Measurements from ENCODE around the gene TRIM25. TPM values are rescaled to one million over a fixed set of nuclear protein-coding genes. Genes with fewer than 3 reads are reported as not detected.
A peak's percentile ranks its signal among the peaks of the same experiment; 100 is the strongest.

Gene TRIM25
- total and polyA plus RNA-seq, 3 experiments from 2014 or later: 7.6 to 49.2 (median 47.6) TPM

- no peak for DNase-seq
- H3K4me1 ChIP-seq (ENCODE audit: insufficient read depth, low read length): peaks cover 52% of the 10 kb centered on the region
- peak overlapping the region; percentile 16 to 93 (median 82) for H3K27ac Mint-ChIP-seq
- CTCF ChIA-PET: interaction anchor here (0.8 to 1.1 kb wide), 2 partner anchors 25 to 130 kb away, joined by 3 read pairs; no protein-coding TSS in a partner anchor
- peaks cover 57 to 75% (median 71%) of the 10 kb centered on the region in 3 donors for H3K4me1 Mint-ChIP-seq
- no peaks in the 10 kb centered on the region for H3K9me3 Mint-ChIP-seq
- peaks cover 14% of the 10 kb centered on the region for H3K36me3 ChIP-seq (ENCODE audit: insufficient read depth, low read length)
- H3K27me3 ChIP-seq (ENCODE audit: insufficient read depth, low read length, poor library complexity, severe bottlenecking): no peaks in the 10 kb centered on the region
- peaks cover 4 to 52% (median 22%) of the 10 kb centered on the region in 3 donors for H3K36me3 Mint-ChIP-seq
- H3K4me3 Mint-ChIP-seq: peak overlapping the region; percentile 2 to 96 (median 66)
- POLR2A ChIA-PET: no interaction called here
- H3K27ac ChIP-seq (ENCODE audit: low read depth, low read length): peak overlapping the region; percentile 46
- no peaks in the 10 kb centered on the region for H3K27me3 Mint-ChIP-seq
- no peaks in the 10 kb centered on the region for H3K9me3 ChIP-seq (ENCODE audit: low read length)
- H3K4me3 ChIP-seq (ENCODE audit: low read length): no peak overlapping the region
Observed at GRCh38 chr17:56910509-56911235, 3.2 kb downstream of the TRIM25 start.

GRCh38 chr17:56909742-56910508 lies 3.9 kb downstream of the TRIM25 start:
- Histone ChIP-seq H3K4me1 (ENCODE audit: insufficient read depth, low read length) (peaks cover 47% of the 10 kb centered on the region), H3K27me3 (ENCODE audit: insufficient read depth, low read length, poor library complexity, severe bottlenecking) (no peaks in the 10 kb centered on the region), H3K27ac (ENCODE audit: low read depth, low read length) (no peak overlapping the region), H3K36me3 (ENCODE audit: insufficient read depth, low read length) (peaks cover 17% of the 10 kb centered on the region), H3K4me3 (ENCODE audit: low read length) (no peak overlapping the region), H3K9me3 (ENCODE audit: low read length) (no peaks in the 10 kb centered on the region)
- POLR2A ChIA-PET: interaction anchor here (0.6 kb wide), 1 partner anchor 1108 kb away, joined by 4 read pairs; no protein-coding TSS in a partner anchor
- H3K27ac Mint-ChIP-seq: peak overlapping the region in 7 of 8 donors; percentile 10 to 93 (median 74)
- DNase-seq: no peak
- no peaks in the 10 kb centered on the region for H3K9me3 Mint-ChIP-seq
- CTCF ChIA-PET: interaction anchor here (1.0 to 3.2 kb wide), 3 partner anchors 16 to 29 kb away, joined by 3 to 10 read pairs (median 4); no protein-coding TSS in a partner anchor
- H3K27me3 Mint-ChIP-seq: no peaks in the 10 kb centered on the region
- peak overlapping the region in 6 of 7 donors; percentile 2 to 78 (median 66) for H3K4me3 Mint-ChIP-seq
- peaks cover 4 to 55% (median 22%) of the 10 kb centered on the region in 3 donors for H3K36me3 Mint-ChIP-seq
- peaks cover 54 to 71% (median 68%) of the 10 kb centered on the region in 3 donors for H3K4me1 Mint-ChIP-seq

GRCh38 chr17:56908001-56908542 lies 5.8 kb downstream of the TRIM25 start:
- ChIA-PET POLR2A (no interaction called here), CTCF (interaction anchor here (0.7 to 3.2 kb wide), 2 partner anchors 15 to 69 kb away, joined by 3 to 10 read pairs; no protein-coding TSS in a partner anchor)
- Mint-ChIP-seq H3K4me3 (peak overlapping the region in 5 of 7 donors; percentile 15 to 43 (median 35)), H3K27ac (peak overlapping the region; percentile 8 to 94 (median 90)), H3K4me1 (peaks cover 54 to 73% (median 64%) of the 10 kb centered on the region in 3 donors), H3K9me3 (no peaks in the 10 kb centered on the region), H3K36me3 (peaks cover 13 to 65% (median 37%) of the 10 kb centered on the region in 3 donors), H3K27me3 (no peaks in the 10 kb centered on the region)
- Histone ChIP-seq H3K4me1 (ENCODE audit: insufficient read depth, low read length) (peaks cover 42% of the 10 kb centered on the region), H3K9me3 (ENCODE audit: low read length) (no peaks in the 10 kb centered on the region), H3K4me3 (ENCODE audit: low read length) (no peak overlapping the region), H3K27me3 (ENCODE audit: insufficient read depth, low read length, poor library complexity, severe bottlenecking) (no peaks in the 10 kb centered on the region), H3K27ac (ENCODE audit: low read depth, low read length) (no peak overlapping the region), H3K36me3 (ENCODE audit: insufficient read depth, low read length) (peaks cover 33% of the 10 kb centered on the region)
- peak in 2 of 5 donors; percentile 17 to 19 for DNase-seq

GRCh38 chr17:56903560-56903959 lies 10.3 kb downstream of the TRIM25 start:
- Histone ChIP-seq H3K27ac (ENCODE audit: low read depth, low read length) (no peak overlapping the region), H3K4me3 (ENCODE audit: low read length) (no peak overlapping the region), H3K9me3 (ENCODE audit: low read length) (no peaks in the 10 kb centered on the region), H3K4me1 (ENCODE audit: insufficient read depth, low read length) (peaks cover 7% of the 10 kb centered on the region), H3K27me3 (ENCODE audit: insufficient read depth, low read length, poor library complexity, severe bottlenecking) (no peaks in the 10 kb centered on the region), H3K36me3 (ENCODE audit: insufficient read depth, low read length) (peaks cover 74% of the 10 kb centered on the region)
- ChIA-PET CTCF (interaction anchor here (1.0 kb wide), 1 partner anchor 10 kb away, joined by 4 read pairs; the partner anchor contains the start of gene TRIM25), POLR2A (no interaction called here)
- Mint-ChIP-seq H3K4me3 (no peak overlapping the region), H3K27ac (peak overlapping the region in 1 of 8 donors; percentile 21), H3K4me1 (peaks cover 23 to 35% (median 32%) of the 10 kb centered on the region in 3 donors), H3K27me3 (no peaks in the 10 kb centered on the region), H3K9me3 (no peaks in the 10 kb centered on the region), H3K36me3 (peaks cover 18 to 91% (median 45%) of the 10 kb centered on the region in 3 donors)
- DNase-seq: no peak

- Histone ChIP-seq H3K27ac (ENCODE audit: low read depth, low read length) (no peak overlapping the region), H3K9me3 (ENCODE audit: low read length) (no peaks in the 10 kb centered on the region), H3K4me3 (ENCODE audit: low read length) (no peak overlapping the region), H3K4me1 (ENCODE audit: insufficient read depth, low read length) (no peaks in the 10 kb centered on the region), H3K36me3 (ENCODE audit: insufficient read depth, low read length) (peaks cover 77% of the 10 kb centered on the region), H3K27me3 (ENCODE audit: insufficient read depth, low read length, poor library complexity, severe bottlenecking) (no peaks in the 10 kb centered on the region)
- POLR2A ChIA-PET: no interaction called here
- H3K4me1 Mint-ChIP-seq: peaks cover 15 to 23% (median 20%) of the 10 kb centered on the region in 3 donors
- no peak overlapping the region for H3K4me3 Mint-ChIP-seq
- peak overlapping the region in 2 of 8 donors; percentile 35 to 93 for H3K27ac Mint-ChIP-seq
- CTCF ChIA-PET: no interaction called here
- no peaks in the 10 kb centered on the region for H3K27me3 Mint-ChIP-seq
- peaks cover 18 to 91% (median 42%) of the 10 kb centered on the region in 3 donors for H3K36me3 Mint-ChIP-seq
- H3K9me3 Mint-ChIP-seq: no peaks in the 10 kb centered on the region
- no peak for DNase-seq
Observed at GRCh38 chr17:56902348-56902747, 11.5 kb downstream of the TRIM25 start.

GRCh38 chr17:56899403-56899802 lies 14.4 kb downstream of the TRIM25 start:
- Mint-ChIP-seq H3K4me3 (no peak overlapping the region), H3K27me3 (no peaks in the 10 kb centered on the region), H3K9me3 (no peaks in the 10 kb centered on the region), H3K27ac (peak overlapping the region in 2 of 8 donors; percentile 33 to 73), H3K36me3 (peaks cover 20 to 96% (median 33%) of the 10 kb centered on the region in 3 donors), H3K4me1 (peaks cover 5 to 10% (median 6%) of the 10 kb centered on the region in 3 donors)
- H3K36me3 ChIP-seq (ENCODE audit: insufficient read depth, low read length): peaks cover 77% of the 10 kb centered on the region
- no peak for DNase-seq
- ChIA-PET CTCF (interaction anchor here (1.4 kb wide), 1 partner anchor 40 kb away, joined by 4 read pairs; no protein-coding TSS in a partner anchor), POLR2A (no interaction called here)
- no peaks in the 10 kb centered on the region for H3K9me3 ChIP-seq (ENCODE audit: low read length)
- H3K4me3 ChIP-seq (ENCODE audit: low read length): no peak overlapping the region
- H3K4me1 ChIP-seq (ENCODE audit: insufficient read depth, low read length): no peaks in the 10 kb centered on the region
- H3K27ac ChIP-seq (ENCODE audit: low read depth, low read length): no peak overlapping the region
- H3K27me3 ChIP-seq (ENCODE audit: insufficient read depth, low read length, poor library complexity, severe bottlenecking): no peaks in the 10 kb centered on the region

- H3K27ac Mint-ChIP-seq: no peak overlapping the region
- H3K4me1 ChIP-seq (ENCODE audit: insufficient read depth, low read length): no peaks in the 10 kb centered on the region
- ChIA-PET CTCF (interaction anchor here (1.4 kb wide), 1 partner anchor 40 kb away, joined by 4 read pairs; no protein-coding TSS in a partner anchor), POLR2A (no interaction called here)
- H3K27me3 Mint-ChIP-seq: no peaks in the 10 kb centered on the region
- peaks cover under 1 to 10% (median 4%) of the 10 kb centered on the region in 3 donors for H3K4me1 Mint-ChIP-seq
- no peaks in the 10 kb centered on the region for H3K9me3 Mint-ChIP-seq
- peaks cover 71% of the 10 kb centered on the region for H3K36me3 ChIP-seq (ENCODE audit: insufficient read depth, low read length)
- no peaks in the 10 kb centered on the region for H3K9me3 ChIP-seq (ENCODE audit: low read length)
- H3K27me3 ChIP-seq (ENCODE audit: insufficient read depth, low read length, poor library complexity, severe bottlenecking): no peaks in the 10 kb centered on the region
- no peak overlapping the region for H3K4me3 Mint-ChIP-seq
- H3K36me3 Mint-ChIP-seq: peaks cover 15 to 96% (median 28%) of the 10 kb centered on the region in 3 donors
- no peak overlapping the region for H3K27ac ChIP-seq (ENCODE audit: low read depth, low read length)
- no peak overlapping the region for H3K4me3 ChIP-seq (ENCODE audit: low read length)
- no peak for DNase-seq
Observed at GRCh38 chr17:56898874-56899273, 15.0 kb downstream of the TRIM25 start.
